NCI-H1092 (cell line): ENCODE data around the gene ADORA2A.

Source experiments
- DNase-seq: peaks from one replicate; lab custom pipeline; 2025; lab: John Stamatoyannopoulos, UW

ADORA2A gene

GRCh38 chr22:24404561-24405275 is 22.7 kb upstream of the ADORA2A start:
- DNase-seq = no peak

GRCh38 chr22:24405631-24406321 is 21.6 kb upstream of the ADORA2A start:
- no peak for DNase-seq

- no peak for DNase-seq
These were observed 20.8 kb upstream of the ADORA2A start for GRCh38 chr22:24406322-24407277.

- no peak for DNase-seq
These were observed 20.1 kb upstream of the ADORA2A start for GRCh38 chr22:24407278-24407665.

- DNase-seq = no peak
These were observed 19.5 kb upstream of the ADORA2A start for GRCh38 chr22:24407884-24408283.

- no peak for DNase-seq
These were observed 18.8 kb upstream of the ADORA2A start for GRCh38 chr22:24408630-24409029.

GRCh38 chr22:24409707-24410106 is 17.7 kb upstream of the ADORA2A start:
- no peak for DNase-seq

GRCh38 chr22:24410110-24410856 is 17.1 kb upstream of the ADORA2A start:
- DNase-seq = no peak

GRCh38 chr22:24411256-24412004 is 16.0 kb upstream of the ADORA2A start:
- DNase-seq = no peak

GRCh38 chr22:24412274-24412673 is 15.1 kb upstream of the ADORA2A start:
- DNase-seq = no peak

GRCh38 chr22:24413271-24413670 is 14.1 kb upstream of the ADORA2A start:
- no peak for DNase-seq

- no peak for DNase-seq
These were observed 13.5 kb upstream of the ADORA2A start for GRCh38 chr22:24413736-24414385.

- no peak for DNase-seq
These were observed 12.9 kb upstream of the ADORA2A start for GRCh38 chr22:24414523-24414922.

GRCh38 chr22:24414984-24415945 is 12.1 kb upstream of the ADORA2A start:
- DNase-seq = no peak

GRCh38 chr22:24416095-24416494 is 11.3 kb upstream of the ADORA2A start:
- DNase-seq = no peak

- DNase-seq = no peak
These were observed 10.8 kb upstream of the ADORA2A start for GRCh38 chr22:24416611-24417010.

GRCh38 chr22:24417200-24417599 is 10.2 kb upstream of the ADORA2A start:
- no peak for DNase-seq

- DNase-seq = no peak
These were observed 9.3 kb upstream of the ADORA2A start for GRCh38 chr22:24417901-24418641.
